Right cardiac atrium (tissue), 5 donors: ENCODE data around the gene POLR3H. TPM values are rescaled to one million over a fixed set of nuclear protein-coding genes. Genes with fewer than 3 reads are reported as not detected.

Experiments used
- ATAC-seq, 2 donors: fragments of 200-7000 bp; cut with Tn5 transposase; one replicate each; pipeline versions ENCODE4 v1.8.0 to v1.9.1; 2020; ENCODE audit warnings: moderate library complexity in 2 of 2, mild to moderate bottlenecking in 1 of 2
- DNase-seq, 3 donors: peaks; one replicate each; pipeline ENCODE4 v3.0.0-alpha.2; 2020
- H3K27ac ChIP-seq: one replicate; pipeline ENCODE4 v1.5.1; 2013; ENCODE audit warnings: mild to moderate bottlenecking, low read length, control low read depth, moderate library complexity
- H3K27me3 ChIP-seq: one replicate; pipeline ENCODE4 v1.6.1; 2013; ENCODE audit not compliant: control insufficient read depth, insufficient read depth
- H3K4me1 ChIP-seq: one replicate; pipeline ENCODE4 v1.6.1; 2013; ENCODE audit warnings: low read length; ENCODE audit not compliant: control insufficient read depth, insufficient read depth
- H3K4me3 ChIP-seq: one replicate; pipeline ENCODE4 v1.5.1; 2013; ENCODE audit warnings: low read length, control low read depth
- H3K9me3 ChIP-seq: one replicate; pipeline ENCODE4 v1.6.1; 2013; ENCODE audit warnings: low read length; ENCODE audit not compliant: control insufficient read depth
- WGBS: extraction: QIAGEN DNeasy Blood & Tissue Kit; methylation state at CpG from one replicate; pipeline ENCODE4 v1.1.7; 2013; 5-methylcytosine and 5-hydroxymethylcytosine counted together
- intact Hi-C, 4 donors: fragments of 100-400 bp; cut with DNase I; formaldehyde crosslinking; loops; one replicate each; pipeline versions ENCODE4 v1.11.0 to v1.14.0; 2022 to 2023
- polyA plus RNA-seq: library from polyadenylated mRNA; stranded (reverse); fragments of 200-250 nt; gene quantifications from one replicate; pipeline ENCODE4 v1.2.3, GENCODE V29; 2013
- total RNA-seq, 4 donors: library from RNA; stranded (reverse); fragmentation: NEBNext Ultra II Directional; extraction: Animal tissue kit (Norgen Biotek cat#: 25700); gene quantifications; one replicate each; pipeline ENCODE4 v1.2.1, GENCODE V29; 2021
- donor health status: healthy with polysubstance abuse.
- donor health status: DM: no; HTN: yes; CAD: no.
- donor health status: DM: no; HTN: no; CAD: no.
- donor health status: DM: no; HTN: yes; CAD: no; lungs with severe emphysema.
- donor health status: DM: yes; HTN: yes; CAD: no.

The POLR3H gene
- total and polyA plus RNA-seq, 5 donors: 21.0 to 26.7 (median 24.6) TPM

GRCh38 chr22:41555325-41555982, 11.2 kb upstream of the POLR3H start:
- Histone ChIP-seq H3K27me3 (no peaks in the 10 kb centered on the region), H3K9me3 (no peaks in the 10 kb centered on the region), H3K27ac (no peak overlapping the region), H3K4me1 (peaks cover 9% of the 10 kb centered on the region), H3K4me3 (no peak overlapping the region)
- peak in 2 of 3 donors; percentile 73 to 78 for DNase-seq
- WGBS: 64% methylated on average over 7 of the region's 7 CpGs
- peak; percentile 4 to 25 for ATAC-seq
- intact Hi-C loops: no loop called here

GRCh38 chr22:41551877-41552582, 7.8 kb upstream of the POLR3H start:
- WGBS: 63% methylated on average over 11 of the region's 11 CpGs
- Histone ChIP-seq H3K4me3 (no peak overlapping the region), H3K27ac (no peak overlapping the region), H3K4me1 (peaks cover 2% of the 10 kb centered on the region), H3K27me3 (no peaks in the 10 kb centered on the region), H3K9me3 (no peaks in the 10 kb centered on the region)
- DNase-seq (peak in 1 of 3 donors; percentile 32), ATAC-seq (no peak)
- intact Hi-C loops: no loop called here

GRCh38 chr22:41550952-41551491, 6.8 kb upstream of the POLR3H start:
- Histone ChIP-seq H3K4me1 (no peaks in the 10 kb centered on the region), H3K9me3 (no peaks in the 10 kb centered on the region), H3K27me3 (no peaks in the 10 kb centered on the region), H3K27ac (no peak overlapping the region), H3K4me3 (no peak overlapping the region)
- DNase-seq (peak in 1 of 3 donors; percentile 38), ATAC-seq (no peak)
- intact Hi-C loops: no loop called here
- WGBS: 77% methylated on average over 12 of the region's 12 CpGs

GRCh38 chr22:41548830-41549211, 4.6 kb upstream of the POLR3H start:
- H3K4me3 ChIP-seq: no peak overlapping the region
- no peaks in the 10 kb centered on the region for H3K9me3 ChIP-seq
- 90% methylated on average over 5 of the region's 5 CpGs for WGBS
- no peaks in the 10 kb centered on the region for H3K27me3 ChIP-seq
- ATAC-seq: no peak
- H3K27ac ChIP-seq: no peak overlapping the region
- H3K4me1 ChIP-seq: peaks cover 2% of the 10 kb centered on the region
- intact Hi-C loops: no loop called here
- no peak for DNase-seq

GRCh38 chr22:41544671-41545476, 604 bp upstream of the POLR3H start:
- WGBS: 22% methylated on average over 21 of the region's 21 CpGs
- ATAC-seq: no peak
- Histone ChIP-seq H3K4me3 (peak overlapping the region; percentile 47), H3K27me3 (no peaks in the 10 kb centered on the region), H3K9me3 (no peaks in the 10 kb centered on the region), H3K4me1 (peaks cover 2% of the 10 kb centered on the region), H3K27ac (no peak overlapping the region)
- intact Hi-C loops: no loop called here
- peak in 1 of 3 donors; percentile 37 for DNase-seq

- intact Hi-C loops: no loop called here
- Histone ChIP-seq H3K4me3 (no peak overlapping the region), H3K27me3 (no peaks in the 10 kb centered on the region), H3K27ac (no peak overlapping the region), H3K9me3 (no peaks in the 10 kb centered on the region), H3K4me1 (peaks cover 2% of the 10 kb centered on the region)
- 96% methylated on average over 4 of the region's 4 CpGs for WGBS
- no peak for ATAC-seq
- peak in 1 of 3 donors; percentile 24 for DNase-seq
These were observed 2.0 kb downstream of the POLR3H start for GRCh38 chr22:41542224-41542623.

GRCh38 chr22:41541484-41541883, 2.8 kb downstream of the POLR3H start:
- DNase-seq (no peak), ATAC-seq (no peak)
- Histone ChIP-seq H3K4me3 (no peak overlapping the region), H3K27me3 (no peaks in the 10 kb centered on the region), H3K4me1 (peaks cover 2% of the 10 kb centered on the region), H3K9me3 (no peaks in the 10 kb centered on the region), H3K27ac (no peak overlapping the region)
- 60% methylated on average over 3 of the region's 3 CpGs for WGBS
- intact Hi-C loops: no loop called here

- H3K27ac ChIP-seq: no peak overlapping the region
- intact Hi-C loops: no loop called here
- ATAC-seq: no peak
These were observed 3.9 kb downstream of the POLR3H start for GRCh38 chr22:41540365-41540764.

GRCh38 chr22:41540006-41540315, 4.3 kb downstream of the POLR3H start:
- H3K27me3 ChIP-seq: no peaks in the 10 kb centered on the region
- H3K4me1 ChIP-seq: peaks cover 1% of the 10 kb centered on the region

More at GRCh38 chr22:41540365-41540764, 3.9 kb downstream of the POLR3H start:
- Histone ChIP-seq H3K27me3 (no peaks in the 10 kb centered on the region), H3K9me3 (no peaks in the 10 kb centered on the region), H3K4me3 (no peak overlapping the region), H3K4me1 (peaks cover 2% of the 10 kb centered on the region)
- peak in 1 of 3 donors; percentile 7 for DNase-seq
- 94% methylated on average over 7 of the region's 7 CpGs for WGBS

GRCh38 chr22:41539146-41540005, 4.9 kb downstream of the POLR3H start:
- Histone ChIP-seq H3K27ac (no peak overlapping the region), H3K4me3 (no peak overlapping the region), H3K9me3 (no peaks in the 10 kb centered on the region), H3K4me1 (no peaks in the 10 kb centered on the region), H3K27me3 (no peaks in the 10 kb centered on the region)
- intact Hi-C loops: no loop called here
- ATAC-seq (no peak), DNase-seq (peak in 1 of 3 donors; percentile 12)
- WGBS: 66% methylated on average over 13 of the region's 13 CpGs

More at GRCh38 chr22:41540006-41540315, 4.3 kb downstream of the POLR3H start:
- ATAC-seq (no peak), DNase-seq (peak in 1 of 3 donors; percentile 40)
- 73% methylated on average over 3 of the region's 3 CpGs for WGBS
- Histone ChIP-seq H3K4me3 (no peak overlapping the region), H3K27ac (no peak overlapping the region), H3K9me3 (no peaks in the 10 kb centered on the region)
- intact Hi-C loops: no loop called here
